PC-3 (cell line): ENCODE results near the gene DACT2. TPM values are rescaled to one million over a fixed set of nuclear protein-coding genes. Genes with fewer than 3 reads are reported as not detected.

ENCODE experiments used
- ATAC-seq: fragments of 200-7000 bp; cut with Tn5 transposase; 2 replicates; pipeline ENCODE4 v1.9.1; 2020; ENCODE audit warnings: mild to moderate bottlenecking, moderate library complexity
- BruUV-seq: library from RNA; stranded (reverse); fragments of 400-500 nt; replicated peaks from 2 replicates; lab custom pipeline; 2021; lab: Mats Ljungman, UMichigan
- CTCF ChIA-PET: fragments of 300-600 bp; sonication (Branson Sonifier 250); formaldehyde crosslinking; loops from one replicate; lab custom pipeline; 2022; ENCODE audit warnings: antibody characterized with exemption; lab: Charles Lee
- POLR2A ChIA-PET: fragments of 300-600 bp; sonication (Branson Sonifier 250); formaldehyde crosslinking; loops from one replicate; lab custom pipeline; 2022; ENCODE audit warnings: antibody characterized with exemption; ENCODE audit not compliant: unreplicated experiment; lab: Charles Lee
- DNase-seq: peaks from one replicate; pipeline ENCODE4 v3.0.0-alpha.2; 2015
- H2AFZ ChIP-seq: fragments of 300-600 bp; sonication (generic); 2 replicates; pipeline ENCODE4 v1.6.0; 2016; ENCODE audit warnings: antibody characterized with exemption, low read length
- H3F3A ChIP-seq: fragments of 300-600 bp; sonication (generic); one replicate; pipeline ENCODE4 v1.6.0; 2017; ENCODE audit warnings: antibody characterized with exemption, low read length, control low read depth, mild to moderate bottlenecking; ENCODE audit not compliant: unreplicated experiment
- H3K27ac ChIP-seq: fragments of 300-600 bp; sonication (generic); 2 replicates; pipeline ENCODE4 v1.5.1; 2016; ENCODE audit warnings: mild to moderate bottlenecking, low read length
- H3K27me3 ChIP-seq: fragments of 300-600 bp; sonication (generic); 2 replicates; pipeline ENCODE4 v1.6.1; 2016; ENCODE audit warnings: low read length, mixed read lengths
- H3K36me3 ChIP-seq: fragments of 300-600 bp; sonication (generic); 2 replicates; pipeline ENCODE4 v1.6.1; 2016; ENCODE audit warnings: low read depth, mixed run types, low read length, mixed read lengths
- H3K4me1 ChIP-seq: fragments of 300-600 bp; sonication (generic); 2 replicates; pipeline ENCODE4 v1.5.1; 2016; ENCODE audit warnings: low read length; ENCODE audit not compliant: insufficient read depth
- H3K4me2 ChIP-seq: fragments of 300-600 bp; sonication (generic); 2 replicates; pipeline ENCODE4 v1.6.0; 2016; ENCODE audit warnings: low read length
- H3K4me3 ChIP-seq: fragments of 300-600 bp; sonication (generic); 2 replicates; pipeline ENCODE4 v1.5.1; 2016; ENCODE audit warnings: mild to moderate bottlenecking, low read length, mixed read lengths
- H3K79me2 ChIP-seq: fragments of 300-600 bp; sonication (generic); 2 replicates; pipeline ENCODE4 v1.6.1; 2017; ENCODE audit warnings: low read length, mixed read lengths
- H3K9ac ChIP-seq: fragments of 300-600 bp; sonication (generic); 2 replicates; pipeline ENCODE4 v1.6.0; 2016; ENCODE audit warnings: mild to moderate bottlenecking, low read length
- H3K9me2 ChIP-seq: fragments of 300-600 bp; sonication (generic); replicated peaks from 2 replicates; pipeline ENCODE4 v1.6.1; 2016; ENCODE audit warnings: mixed run types, low read length, mixed read lengths
- H3K9me3 ChIP-seq: fragments of 300-600 bp; sonication (generic); 2 replicates; pipeline ENCODE4 v1.6.1; 2016; ENCODE audit warnings: low read length, mixed read lengths
- H4K20me1 ChIP-seq: fragments of 300-600 bp; sonication (generic); 2 replicates; pipeline ENCODE4 v1.6.1; 2016; ENCODE audit warnings: low read length, mixed read lengths
- EZH2 ChIP-seq: fragments of 300-600 bp; sonication (generic); IDR thresholded peaks from one replicate; pipeline ENCODE4 v1.6.1; 2017; ENCODE audit warnings: antibody characterized with exemption, mild to moderate bottlenecking, low read length; ENCODE audit not compliant: unreplicated experiment
- EZH2phosphoT487 ChIP-seq: fragments of 300-600 bp; sonication (generic); IDR thresholded peaks from 2 replicates; pipeline ENCODE4 v1.6.1; 2018; ENCODE audit warnings: mild to moderate bottlenecking, antibody characterized with exemption, low read length, borderline replicate concordance
- intact Hi-C: fragments of 100-400 bp; cut with micrococcal nuclease; formaldehyde crosslinking; loops from 2 replicates; pipeline ENCODE4 v1.9.0; 2023
- total RNA-seq: library from RNA; depleted of rRNA; stranded (reverse); fragments of >200 nt; gene quantifications from 2 replicates; pipeline ENCODE4 v1.2.3, GENCODE V29; 2014
- TF ChIP-seq, protein P1 (sequence below): fragments of 300-600 bp; sonication (generic); conservative IDR thresholded peaks from 2 replicates; pipeline ENCODE4 v1.5.1; 2017; ENCODE audit warnings: antibody characterized with exemption, low read depth, mild to moderate bottlenecking, low read length

DACT2 gene
- total RNA-seq, 1 experiment from 2014 or later, result not detected

- no TSS peak for BruUV-seq
- POLR2A ChIA-PET, result no interaction called here
- H3K27me3 ChIP-seq, result peaks cover 13% of the 10 kb centered on the region; the same call in 1 of the 2 replicates
Measured at GRCh38 chr6:168275168-168275567, 44.4 kb downstream of the DACT2 start.

GRCh38 chr6:168274037-168274952, 45.3 kb downstream of the DACT2 start:
- Histone ChIP-seq H3K27ac (no peak overlapping the region), H3K9me2 (no peaks in the 10 kb centered on the region), H3K4me3 (no peak overlapping the region), H3K79me2 (no peaks in the 10 kb centered on the region), H2AFZ (no peak overlapping the region), H3K9ac (no peak overlapping the region), H4K20me1 (no peaks in the 10 kb centered on the region), H3F3A (no peaks in the 10 kb centered on the region), H3K27me3 (0 out of 2 replicates have a peak, but pooled peaks cover 6% of the 10 kb centered on the region), H3K9me3 (no peaks in the 10 kb centered on the region), H3K4me1 (no peaks in the 10 kb centered on the region), H3K4me2 (no peak overlapping the region), H3K36me3 (no peaks in the 10 kb centered on the region)
- DNase-seq, result no peak
- TF ChIP-seq EZH2 (no peak), EZH2phosphoT487 (no peak)
- TF ChIP-seq, protein P1, sequence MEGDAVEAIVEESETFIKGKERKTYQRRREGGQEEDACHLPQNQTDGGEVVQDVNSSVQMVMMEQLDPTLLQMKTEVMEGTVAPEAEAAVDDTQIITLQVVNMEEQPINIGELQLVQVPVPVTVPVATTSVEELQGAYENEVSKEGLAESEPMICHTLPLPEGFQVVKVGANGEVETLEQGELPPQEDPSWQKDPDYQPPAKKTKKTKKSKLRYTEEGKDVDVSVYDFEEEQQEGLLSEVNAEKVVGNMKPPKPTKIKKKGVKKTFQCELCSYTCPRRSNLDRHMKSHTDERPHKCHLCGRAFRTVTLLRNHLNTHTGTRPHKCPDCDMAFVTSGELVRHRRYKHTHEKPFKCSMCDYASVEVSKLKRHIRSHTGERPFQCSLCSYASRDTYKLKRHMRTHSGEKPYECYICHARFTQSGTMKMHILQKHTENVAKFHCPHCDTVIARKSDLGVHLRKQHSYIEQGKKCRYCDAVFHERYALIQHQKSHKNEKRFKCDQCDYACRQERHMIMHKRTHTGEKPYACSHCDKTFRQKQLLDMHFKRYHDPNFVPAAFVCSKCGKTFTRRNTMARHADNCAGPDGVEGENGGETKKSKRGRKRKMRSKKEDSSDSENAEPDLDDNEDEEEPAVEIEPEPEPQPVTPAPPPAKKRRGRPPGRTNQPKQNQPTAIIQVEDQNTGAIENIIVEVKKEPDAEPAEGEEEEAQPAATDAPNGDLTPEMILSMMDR, result no peak
- BruUV-seq, result no TSS peak
- CTCF ChIA-PET, result no interaction called here
- intact Hi-C loops, result no loop called here
- no peak for ATAC-seq
- POLR2A ChIA-PET, result no interaction called here

More at GRCh38 chr6:168275168-168275567, 44.4 kb downstream of the DACT2 start:
- no peaks in the 10 kb centered on the region for H3F3A ChIP-seq
- H3K27ac ChIP-seq, result no peak overlapping the region
- TF ChIP-seq EZH2 (no peak), EZH2phosphoT487 (no peak)
- TF ChIP-seq, protein P1, result no peak
- no peaks in the 10 kb centered on the region for H3K9me2 ChIP-seq
- H3K79me2 ChIP-seq, result no peaks in the 10 kb centered on the region
- H3K36me3 ChIP-seq, result no peaks in the 10 kb centered on the region
- H3K4me2 ChIP-seq, result no peak overlapping the region
- H3K9me3 ChIP-seq, result no peaks in the 10 kb centered on the region
- no peaks in the 10 kb centered on the region for H3K4me1 ChIP-seq
- DNase-seq (no peak), ATAC-seq (no peak)
- H2AFZ ChIP-seq, result no peak overlapping the region
- no peak overlapping the region for H3K4me3 ChIP-seq
- CTCF ChIA-PET, result no interaction called here
- H4K20me1 ChIP-seq, result no peaks in the 10 kb centered on the region
- H3K9ac ChIP-seq, result no peak overlapping the region
- intact Hi-C loops, result no loop called here
